Sigmoid colon (tissue), 7 donors: ENCODE measurements around the gene FBXL17. TPM values are rescaled to one million over a fixed set of nuclear protein-coding genes. Genes with fewer than 3 reads are reported as not detected.

Experiments used
- DNase-seq: peaks from one replicate; pipeline ENCODE4 v3.0.0-alpha.2; 2019
- H3K27ac ChIP-seq, 4 donors: fragments of 200-600 bp; sonication (generic); one replicate each; pipeline ENCODE4 v1.5.1; 2016 to 2019; ENCODE audit warnings: mild to moderate bottlenecking in 1 of 4
- H3K27me3 ChIP-seq, 3 donors: fragments of 200-600 bp; sonication (generic); one replicate each; pipeline ENCODE4 v1.5.1; 2019; ENCODE audit warnings: mild to moderate bottlenecking in 1 of 3
- H3K36me3 ChIP-seq, 4 donors: fragments of 200-600 bp; sonication (generic); one replicate each; pipeline ENCODE4 v1.5.1; 2016 to 2019
- H3K4me1 ChIP-seq, 4 donors: fragments of 200-600 bp; sonication (generic); one replicate each; pipeline ENCODE4 v1.5.1; 2017 to 2019
- H3K4me3 ChIP-seq, 4 donors: fragments of 200-600 bp; sonication (generic); one replicate each; pipeline ENCODE4 v1.5.1; 2017 to 2019; ENCODE audit warnings: mild to moderate bottlenecking in 2 of 4, moderate library complexity in 1 of 4
- H3K9me3 ChIP-seq, 4 donors: fragments of 200-600 bp in 3 of 4; sonication (generic) in 3 of 4; one replicate each; pipeline versions ENCODE4 v1.5.1 to v1.6.1; 2013 to 2019
- EP300 ChIP-seq, 4 donors: sonication (generic); formaldehyde crosslinking; IDR thresholded peaks; one replicate each; pipeline ENCODE4 v1.6.1; 2017; ENCODE audit warnings: antibody characterized with exemption in 4 of 4
- POLR2A ChIP-seq, 2 donors: fragments of 450-650 bp; IDR thresholded peaks; one replicate each; pipeline ENCODE4 v1.6.1; 2016; ENCODE audit warnings: antibody characterized with exemption in 2 of 2, mild to moderate bottlenecking in 2 of 2, moderate library complexity in 2 of 2
- POLR2AphosphoS5 ChIP-seq, 4 donors: sonication (generic); formaldehyde crosslinking; IDR thresholded peaks; one replicate each; pipeline ENCODE4 v1.6.1; 2017; ENCODE audit warnings: antibody characterized with exemption in 4 of 4
- WGBS, 2 donors: extraction: QIAGEN DNeasy Blood & Tissue Kit; methylation state at CpG; one replicate each; pipeline ENCODE4 v1.1.7; 2013; 5-methylcytosine and 5-hydroxymethylcytosine counted together
- intact Hi-C: fragments of 100-400 bp; cut with DNase I; formaldehyde crosslinking; loops from one replicate; pipeline ENCODE4 v1.15.1; 2023
- polyA plus RNA-seq, 3 donors: library from polyadenylated mRNA; stranded (reverse); fragments of 200-250 nt; gene quantifications; one replicate each; pipeline ENCODE4 v1.2.3, GENCODE V29; 2013
- total RNA-seq, 4 donors: library from RNA; depleted of rRNA; stranded (reverse); fragments of >200 nt; gene quantifications; one replicate each; pipeline ENCODE4 v1.1.0, GENCODE V29; 2016
- TF ChIP-seq, protein P1 (sequence below), 4 experiments: fragments of 450-650 bp in 3 of 4; fragments of 200-600 bp in 1 of 4; IDR thresholded peaks; one replicate each; pipeline ENCODE4 v1.5.1; 2016 to 2019; ENCODE audit warnings: antibody characterized with exemption in 4 of 4, mild to moderate bottlenecking in 3 of 4, moderate library complexity in 2 of 4
- donor health status: healthy with polysubstance abuse.
- donor health status: Bipolar disorder and iron deficiency.
- donor health status: healthy.

FBXL17 gene
- total and polyA plus RNA-seq, 7 donors, result 8.2 to 22.5 (median 16.6) TPM

DNA sequence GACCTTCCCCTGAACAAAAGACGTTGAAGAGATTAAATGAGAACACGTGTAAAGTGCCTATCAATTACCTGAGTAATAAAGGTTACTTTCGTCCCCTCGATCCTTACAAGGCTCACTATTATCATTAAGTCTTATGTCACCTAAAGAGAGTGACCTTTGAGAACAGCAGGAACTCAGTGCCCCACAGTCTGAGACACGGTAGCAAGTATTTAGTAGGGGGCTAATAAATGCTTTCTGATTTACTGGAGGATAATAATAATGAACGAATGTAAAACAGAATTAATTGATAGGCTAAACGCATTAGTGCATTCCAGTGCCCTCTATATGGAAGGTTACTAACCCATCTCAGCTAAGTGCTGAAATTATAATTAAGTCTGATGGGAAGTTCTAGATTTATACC, 199.9 kb downstream of the FBXL17 start:
- Histone ChIP-seq H3K36me3 (peaks cover 0 to 7% (median 0%) of the 10 kb centered on the region in 4 donors), H3K4me1 (no peaks in the 10 kb centered on the region), H3K27ac (no peak overlapping the region), H3K27me3 (no peaks in the 10 kb centered on the region), H3K4me3 (no peak overlapping the region), H3K9me3 (no peaks in the 10 kb centered on the region)
- TF ChIP-seq POLR2AphosphoS5 (IDR thresholded peaks at IDR 0.05) (no peak), EP300 (IDR thresholded peaks at IDR 0.05) (no peak), POLR2A (IDR thresholded peaks at IDR 0.05) (no peak)
- TF ChIP-seq, protein P1, sequence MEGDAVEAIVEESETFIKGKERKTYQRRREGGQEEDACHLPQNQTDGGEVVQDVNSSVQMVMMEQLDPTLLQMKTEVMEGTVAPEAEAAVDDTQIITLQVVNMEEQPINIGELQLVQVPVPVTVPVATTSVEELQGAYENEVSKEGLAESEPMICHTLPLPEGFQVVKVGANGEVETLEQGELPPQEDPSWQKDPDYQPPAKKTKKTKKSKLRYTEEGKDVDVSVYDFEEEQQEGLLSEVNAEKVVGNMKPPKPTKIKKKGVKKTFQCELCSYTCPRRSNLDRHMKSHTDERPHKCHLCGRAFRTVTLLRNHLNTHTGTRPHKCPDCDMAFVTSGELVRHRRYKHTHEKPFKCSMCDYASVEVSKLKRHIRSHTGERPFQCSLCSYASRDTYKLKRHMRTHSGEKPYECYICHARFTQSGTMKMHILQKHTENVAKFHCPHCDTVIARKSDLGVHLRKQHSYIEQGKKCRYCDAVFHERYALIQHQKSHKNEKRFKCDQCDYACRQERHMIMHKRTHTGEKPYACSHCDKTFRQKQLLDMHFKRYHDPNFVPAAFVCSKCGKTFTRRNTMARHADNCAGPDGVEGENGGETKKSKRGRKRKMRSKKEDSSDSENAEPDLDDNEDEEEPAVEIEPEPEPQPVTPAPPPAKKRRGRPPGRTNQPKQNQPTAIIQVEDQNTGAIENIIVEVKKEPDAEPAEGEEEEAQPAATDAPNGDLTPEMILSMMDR (IDR thresholded peaks at IDR 0.05), result no peak
- intact Hi-C loops, result no loop called here
- 78% methylated on average over 7 of the region's 7 CpGs for WGBS, 2 donors
- DNase-seq, result no peak

DNA sequence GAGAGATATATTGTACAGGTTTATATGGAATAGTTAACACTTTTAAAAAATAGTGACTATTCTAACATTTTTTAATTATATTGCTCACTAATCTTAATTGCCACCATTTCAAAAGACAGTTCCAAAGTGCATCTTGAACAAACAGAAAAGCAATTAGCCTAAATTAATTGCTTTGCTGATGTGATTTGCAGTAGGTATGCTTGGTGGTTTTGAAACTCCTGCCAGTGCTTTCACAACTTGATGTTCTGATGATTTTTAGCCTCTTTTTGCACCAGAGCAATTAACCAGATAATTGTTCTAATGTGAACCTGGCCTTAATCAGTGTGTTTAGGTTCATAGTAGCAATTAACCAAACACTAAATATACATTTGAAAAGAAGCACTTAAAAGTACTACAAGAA, 207.6 kb downstream of the FBXL17 start:
- no peak overlapping the region for H3K27ac ChIP-seq
- H3K4me3 ChIP-seq, result no peak overlapping the region
- no peaks in the 10 kb centered on the region for H3K4me1 ChIP-seq
- no peak for TF ChIP-seq EP300 (IDR thresholded peaks at IDR 0.05)
- TF ChIP-seq, protein P1 (IDR thresholded peaks at IDR 0.05), result no peak
- no peaks in the 10 kb centered on the region for H3K9me3 ChIP-seq
- no peaks in the 10 kb centered on the region for H3K36me3 ChIP-seq
- intact Hi-C loops, result no loop called here
- no peak for DNase-seq
- no peaks in the 10 kb centered on the region for H3K27me3 ChIP-seq

DNA sequence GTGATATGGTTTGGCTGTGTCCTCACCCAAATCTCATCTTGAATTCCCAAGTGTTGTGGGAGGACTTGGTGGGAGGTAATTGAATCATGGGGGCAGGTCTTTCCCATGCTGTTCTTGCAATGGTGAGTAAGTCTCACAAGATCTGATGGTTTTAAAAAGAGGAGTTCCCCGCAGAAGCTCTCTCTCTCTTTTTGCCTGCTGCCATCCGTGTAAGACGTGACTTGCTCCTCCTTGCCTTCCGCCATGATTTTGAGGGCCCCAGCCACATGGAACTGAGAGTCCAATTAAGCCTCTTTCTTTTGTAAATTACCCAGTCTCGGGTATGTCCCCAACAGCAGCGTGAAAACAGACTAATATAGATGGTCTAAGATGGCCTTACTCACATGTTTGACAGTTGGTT, 210.1 kb downstream of the FBXL17 start:
- no peaks in the 10 kb centered on the region for H3K27me3 ChIP-seq
- no peak for DNase-seq
- H3K9me3 ChIP-seq, result no peaks in the 10 kb centered on the region
- WGBS, 2 donors, result 95 to 97% methylated on average over 6 of the region's 6 CpGs
- TF ChIP-seq, protein P1 (IDR thresholded peaks at IDR 0.05), result no peak
- TF ChIP-seq POLR2A (IDR thresholded peaks at IDR 0.05) (no peak), POLR2AphosphoS5 (IDR thresholded peaks at IDR 0.05) (no peak), EP300 (IDR thresholded peaks at IDR 0.05) (no peak)
- H3K4me1 ChIP-seq, result no peaks in the 10 kb centered on the region
- intact Hi-C loops, result no loop called here
- H3K36me3 ChIP-seq, result no peaks in the 10 kb centered on the region
- no peak overlapping the region for H3K27ac ChIP-seq
- no peak overlapping the region for H3K4me3 ChIP-seq

DNA sequence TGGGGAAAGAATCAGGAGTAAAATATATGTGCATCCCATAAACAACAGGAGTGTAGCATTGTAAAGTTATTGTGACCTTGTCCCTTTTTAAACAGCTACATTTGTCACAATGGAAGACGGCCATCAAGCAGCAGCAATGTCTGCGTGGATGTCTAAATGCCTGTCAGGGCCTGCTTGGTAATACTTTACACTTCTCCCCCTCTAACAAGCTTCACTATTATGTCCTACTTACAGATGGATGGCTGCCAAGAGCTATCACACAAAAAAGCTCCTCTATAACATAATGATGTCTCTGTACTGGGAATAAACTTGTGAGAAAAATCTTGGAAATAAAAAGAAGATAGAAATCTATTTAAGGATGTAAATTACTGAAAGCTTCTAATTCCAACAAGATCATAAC, 213.0 kb downstream of the FBXL17 start:
- 77 to 79% methylated on average over 2 of the region's 2 CpGs for WGBS, 2 donors
- intact Hi-C loops, result no loop called here

DNA sequence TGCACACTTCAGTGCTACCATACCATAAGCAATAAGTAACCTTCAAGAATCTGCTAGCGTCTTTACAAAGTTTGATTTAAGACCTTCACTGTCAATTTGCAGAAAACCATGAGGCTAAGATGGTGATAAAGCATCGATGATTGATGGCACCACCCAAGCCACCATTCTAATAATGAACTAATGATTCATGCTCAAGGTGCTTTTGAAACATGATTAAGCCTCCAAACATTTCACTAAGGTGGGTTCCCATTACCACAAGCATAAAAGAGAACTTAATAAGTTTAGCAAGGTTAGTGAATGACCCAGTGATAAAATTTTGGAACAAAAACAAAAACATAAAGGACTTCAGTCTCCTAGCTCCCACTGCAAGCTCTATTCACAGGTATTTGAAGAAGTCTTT, 214.7 kb downstream of the FBXL17 start:
- Histone ChIP-seq H3K27ac (no peak overlapping the region), H3K4me1 (no peaks in the 10 kb centered on the region), H3K27me3 (no peaks in the 10 kb centered on the region), H3K9me3 (no peaks in the 10 kb centered on the region), H3K36me3 (no peaks in the 10 kb centered on the region), H3K4me3 (no peak overlapping the region)
- no peak for DNase-seq
- intact Hi-C loops, result no loop called here
- 94 to 96% methylated on average over 2 of the region's 2 CpGs for WGBS, 2 donors
- TF ChIP-seq, protein P1 (IDR thresholded peaks at IDR 0.05), result no peak
- TF ChIP-seq POLR2AphosphoS5 (IDR thresholded peaks at IDR 0.05), result no peak
- TF ChIP-seq POLR2A (IDR thresholded peaks at IDR 0.05), result no peak
- TF ChIP-seq EP300 (IDR thresholded peaks at IDR 0.05), result no peak

More for the DNA sequence above, 213.0 kb downstream of the FBXL17 start:
- TF ChIP-seq, protein P1 (IDR thresholded peaks at IDR 0.05), result no peak
- TF ChIP-seq EP300 (IDR thresholded peaks at IDR 0.05), result no peak
- no peak for TF ChIP-seq POLR2AphosphoS5 (IDR thresholded peaks at IDR 0.05)
- no peaks in the 10 kb centered on the region for H3K36me3 ChIP-seq
- DNase-seq, result no peak
- H3K4me1 ChIP-seq, result no peaks in the 10 kb centered on the region
- H3K27me3 ChIP-seq, result no peaks in the 10 kb centered on the region
- H3K9me3 ChIP-seq, result no peaks in the 10 kb centered on the region
- no peak overlapping the region for H3K4me3 ChIP-seq
- no peak overlapping the region for H3K27ac ChIP-seq
